Natural killer cell (primary cell): ENCODE measurements around the gene TMEM108. TPM values are rescaled to one million over a fixed set of nuclear protein-coding genes. Genes with fewer than 3 reads are reported as not detected.

Experiments used
- ATAC-seq, 3 donors: fragments of 150-1000 bp in 2 of 3; fragments of 200-7000 bp in 1 of 3; cut with Tn5 transposase; 1 replicate in 1 of 3; 2 replicates in 2 of 3; pipeline ENCODE4 v1.10.0; 2021; ENCODE audit warnings: mild to moderate bottlenecking in 2 of 3, moderate library complexity in 2 of 3
- DNase-seq, 2 donors: peaks; one replicate each; pipeline versions ENCODE4 v3.0.0 to v3.0.0-alpha.2; 2013 to 2021; ENCODE audit warnings: mixed read lengths in 1 of 2
- H3K27ac ChIP-seq: one replicate; pipeline ENCODE4 v1.5.1; 2013; ENCODE audit warnings: mild to moderate bottlenecking, low read length
- H3K27me3 ChIP-seq: one replicate; pipeline ENCODE4 v1.6.1; 2013; ENCODE audit warnings: low read length; ENCODE audit not compliant: control insufficient read depth, insufficient read depth
- H3K36me3 ChIP-seq: one replicate; pipeline ENCODE4 v1.6.1; 2013; ENCODE audit warnings: low read length; ENCODE audit not compliant: control insufficient read depth, insufficient read depth
- H3K4me1 ChIP-seq: one replicate; pipeline ENCODE4 v1.6.1; 2013; ENCODE audit warnings: low read length; ENCODE audit not compliant: control insufficient read depth, insufficient read depth
- H3K4me3 ChIP-seq: one replicate; pipeline ENCODE4 v1.5.1; 2013; ENCODE audit warnings: low read length
- H3K9me3 ChIP-seq: one replicate; pipeline ENCODE4 v1.6.1; 2013; ENCODE audit warnings: low read length; ENCODE audit not compliant: control insufficient read depth, insufficient read depth
- H3K27ac Mint-ChIP-seq, 2 donors: one replicate each; pipeline ENCODE4 v1.8.0; 2022; ENCODE audit warnings: mild to moderate bottlenecking in 2 of 2, mixed read lengths in 2 of 2, moderate library complexity in 1 of 2
- H3K27me3 Mint-ChIP-seq, 2 donors: one replicate each; pipeline ENCODE4 v1.8.0; 2022; ENCODE audit warnings: low read depth in 2 of 2, mixed read lengths in 2 of 2
- H3K36me3 Mint-ChIP-seq: one replicate; pipeline ENCODE4 v1.8.0; 2022; ENCODE audit warnings: mixed read lengths
- H3K4me1 Mint-ChIP-seq, 2 donors: one replicate each; pipeline ENCODE4 v1.8.0; 2022; ENCODE audit warnings: mixed read lengths in 2 of 2
- H3K4me3 Mint-ChIP-seq: one replicate; pipeline ENCODE4 v1.8.0; 2022; ENCODE audit warnings: mild to moderate bottlenecking, moderate library complexity, mixed read lengths
- H3K9me3 Mint-ChIP-seq, 2 donors: one replicate each; pipeline ENCODE4 v1.8.0; 2022; ENCODE audit warnings: mixed read lengths in 2 of 2
- CTCF ChIP-seq: fragments of 200-600 bp; IDR thresholded peaks from one replicate; pipeline ENCODE4 v1.8.0; 2022; ENCODE audit warnings: antibody characterized with exemption
- WGBS: methylation state at CpG from one replicate; pipeline ENCODE4 v1.1.7; 2013; ENCODE audit warnings: missing lambda C conversion rate; ENCODE audit not compliant: insufficient coverage; 5-methylcytosine and 5-hydroxymethylcytosine counted together
- intact Hi-C: fragments of 100-400 bp; cut with micrococcal nuclease; formaldehyde crosslinking; loops from one replicate; pipeline ENCODE4 v1.14.2; 2022
- total RNA-seq, 4 donors: library from RNA; stranded (reverse); fragments of 120-200 nt in 1 of 4; gene quantifications; one replicate each; pipeline versions ENCODE4 v1.2.3 to v1.2.4, GENCODE V29; 2013 to 2022

The TMEM108 gene
- total RNA-seq, 3 donors from 2014 or later (not counting 1 experiment from before 2014, with no cell fraction given), result not detected

- no peak overlapping the region for H3K27ac ChIP-seq
- no peaks in the 10 kb centered on the region for H3K9me3 ChIP-seq
- Mint-ChIP-seq H3K27ac (no peak overlapping the region), H3K4me3 (no peak overlapping the region), H3K4me1 (no peaks in the 10 kb centered on the region), H3K27me3 (peaks cover 0 to 5% of the 10 kb centered on the region in 2 donors), H3K36me3 (no peaks in the 10 kb centered on the region), H3K9me3 (no peaks in the 10 kb centered on the region)
- intact Hi-C loops, result no loop called here
- no peaks in the 10 kb centered on the region for H3K27me3 ChIP-seq
- H3K36me3 ChIP-seq, result no peaks in the 10 kb centered on the region
- TF ChIP-seq CTCF, result no peak
- DNase-seq, result no peak
- WGBS, result 75% methylated on average over 6 of the region's 6 CpGs
- ATAC-seq, result no peak
- H3K4me3 ChIP-seq, result no peak overlapping the region
- H3K4me1 ChIP-seq, result no peaks in the 10 kb centered on the region
Observed at GRCh38 chr3:133295944-133296917, 258.0 kb downstream of the TMEM108 start.

- DNase-seq, result no peak
- no peaks in the 10 kb centered on the region for H3K27me3 ChIP-seq
- H3K36me3 Mint-ChIP-seq, result no peaks in the 10 kb centered on the region
- no peak overlapping the region for H3K27ac ChIP-seq
- H3K9me3 ChIP-seq, result no peaks in the 10 kb centered on the region
- no peak overlapping the region for H3K4me3 Mint-ChIP-seq
- H3K9me3 Mint-ChIP-seq, result no peaks in the 10 kb centered on the region
- intact Hi-C loops, result no loop called here
- 83% methylated on average over 5 of the region's 5 CpGs for WGBS
- no peak for TF ChIP-seq CTCF
- no peaks in the 10 kb centered on the region for H3K36me3 ChIP-seq
- no peak overlapping the region for H3K27ac Mint-ChIP-seq
- no peak for ATAC-seq
- H3K27me3 Mint-ChIP-seq, result peaks cover 0 to 5% of the 10 kb centered on the region in 2 donors
- H3K4me1 ChIP-seq, result no peaks in the 10 kb centered on the region
- H3K4me3 ChIP-seq, result no peak overlapping the region
- H3K4me1 Mint-ChIP-seq, result no peaks in the 10 kb centered on the region
Observed at GRCh38 chr3:133296981-133297380, 258.8 kb downstream of the TMEM108 start.

GRCh38 chr3:133300102-133300501 lies 261.9 kb downstream of the TMEM108 start:
- Mint-ChIP-seq H3K4me1 (no peaks in the 10 kb centered on the region), H3K9me3 (no peaks in the 10 kb centered on the region), H3K27me3 (peaks cover 0 to 5% of the 10 kb centered on the region in 2 donors), H3K36me3 (no peaks in the 10 kb centered on the region), H3K4me3 (no peak overlapping the region), H3K27ac (no peak overlapping the region)
- no peak overlapping the region for H3K27ac ChIP-seq
- no peaks in the 10 kb centered on the region for H3K4me1 ChIP-seq
- no peaks in the 10 kb centered on the region for H3K9me3 ChIP-seq
- WGBS, result 67% methylated on average over 4 of the region's 4 CpGs
- DNase-seq (no peak), ATAC-seq (no peak)
- H3K36me3 ChIP-seq, result no peaks in the 10 kb centered on the region
- H3K4me3 ChIP-seq, result no peak overlapping the region
- TF ChIP-seq CTCF, result no peak
- no peaks in the 10 kb centered on the region for H3K27me3 ChIP-seq
- intact Hi-C loops, result no loop called here
